ENCODE measurements around the gene AJAP1. TPM values are rescaled to one million over a fixed set of nuclear protein-coding genes. Genes with fewer than 3 reads are reported as not detected.

AJAP1 gene
- total RNA-seq, 1 donor from 2014 or later, result 0.35 TPM

DNA sequence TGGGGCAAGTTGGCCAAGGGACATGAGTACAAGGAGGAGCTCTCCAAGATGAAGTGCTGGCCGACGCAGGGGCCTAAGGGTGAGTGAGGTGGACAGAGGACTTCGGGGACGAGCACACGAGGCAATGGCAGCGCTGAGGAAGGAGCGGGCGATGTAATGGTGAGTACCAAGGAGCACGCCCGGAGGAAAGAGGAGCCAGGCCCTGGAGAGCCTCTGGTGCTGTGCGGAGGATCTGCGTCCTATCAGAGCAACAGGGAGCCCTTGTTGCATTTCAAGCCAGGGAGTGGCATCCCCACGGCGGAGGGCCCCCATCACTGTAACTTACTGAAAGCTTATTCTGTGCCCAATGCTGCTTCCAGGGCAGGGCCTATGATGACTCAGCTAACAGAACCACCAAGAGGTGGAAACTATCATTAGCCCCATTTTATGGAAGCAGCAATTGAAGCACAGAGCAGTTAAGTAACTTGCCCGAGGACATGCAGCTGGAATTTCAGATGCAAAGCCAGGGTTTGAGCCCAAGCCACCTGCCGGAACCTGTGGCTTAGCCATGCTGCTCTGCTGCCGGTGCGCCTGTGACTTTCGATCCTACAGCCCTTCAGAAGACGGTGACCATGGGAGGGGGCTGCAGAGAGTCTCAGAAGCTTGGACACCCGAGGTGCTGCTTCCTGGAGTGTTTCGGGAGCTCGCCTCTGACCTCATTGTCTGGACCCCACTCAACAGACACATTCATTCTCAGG lies 17.6 kb upstream of the AJAP1 start:
- Mint-ChIP-seq H3K27me3 (ENCODE audit: unreplicated experiment) (no peaks in the 10 kb centered on the region), H3K27ac (ENCODE audit: unreplicated experiment) (no peak overlapping the region), H3K4me1 (ENCODE audit: unreplicated experiment) (no peaks in the 10 kb centered on the region), H3K36me3 (ENCODE audit: unreplicated experiment) (no peaks in the 10 kb centered on the region), H3K4me3 (ENCODE audit: unreplicated experiment) (no peak overlapping the region), H3K9me3 (ENCODE audit: unreplicated experiment) (peaks cover 6% of the 10 kb centered on the region)
- no peak for TF ChIP-seq CTCF (IDR thresholded peaks at IDR 0.05)
- DNase-seq (ENCODE audit: extremely low spot score, unreplicated experiment), result no peak

- no peaks in the 10 kb centered on the region for H3K27me3 Mint-ChIP-seq (ENCODE audit: unreplicated experiment)
- no peak overlapping the region for H3K27ac Mint-ChIP-seq (ENCODE audit: unreplicated experiment)
Measured at GRCh38 chr1:4637616-4638344, 16.6 kb upstream of the AJAP1 start.

GRCh38 chr1:4638345-4638729 lies 16.1 kb upstream of the AJAP1 start:
- H3K4me3 Mint-ChIP-seq (ENCODE audit: unreplicated experiment), result no peak overlapping the region
- H3K27me3 Mint-ChIP-seq (ENCODE audit: unreplicated experiment), result no peaks in the 10 kb centered on the region
- H3K36me3 Mint-ChIP-seq (ENCODE audit: unreplicated experiment), result no peaks in the 10 kb centered on the region
- no peaks in the 10 kb centered on the region for H3K4me1 Mint-ChIP-seq (ENCODE audit: unreplicated experiment)
- no peak for TF ChIP-seq CTCF (IDR thresholded peaks at IDR 0.05)
- H3K9me3 Mint-ChIP-seq (ENCODE audit: unreplicated experiment), result peaks cover 7% of the 10 kb centered on the region
- H3K27ac Mint-ChIP-seq (ENCODE audit: unreplicated experiment), result no peak overlapping the region
- no peak for DNase-seq (ENCODE audit: extremely low spot score, unreplicated experiment)

More at GRCh38 chr1:4637616-4638344, 16.6 kb upstream of the AJAP1 start:
- Mint-ChIP-seq H3K4me3 (ENCODE audit: unreplicated experiment) (no peak overlapping the region), H3K36me3 (ENCODE audit: unreplicated experiment) (no peaks in the 10 kb centered on the region), H3K4me1 (ENCODE audit: unreplicated experiment) (no peaks in the 10 kb centered on the region), H3K9me3 (ENCODE audit: unreplicated experiment) (peaks cover 6% of the 10 kb centered on the region)
- no peak for DNase-seq (ENCODE audit: extremely low spot score, unreplicated experiment)
- TF ChIP-seq CTCF (IDR thresholded peaks at IDR 0.05), result no peak

DNA sequence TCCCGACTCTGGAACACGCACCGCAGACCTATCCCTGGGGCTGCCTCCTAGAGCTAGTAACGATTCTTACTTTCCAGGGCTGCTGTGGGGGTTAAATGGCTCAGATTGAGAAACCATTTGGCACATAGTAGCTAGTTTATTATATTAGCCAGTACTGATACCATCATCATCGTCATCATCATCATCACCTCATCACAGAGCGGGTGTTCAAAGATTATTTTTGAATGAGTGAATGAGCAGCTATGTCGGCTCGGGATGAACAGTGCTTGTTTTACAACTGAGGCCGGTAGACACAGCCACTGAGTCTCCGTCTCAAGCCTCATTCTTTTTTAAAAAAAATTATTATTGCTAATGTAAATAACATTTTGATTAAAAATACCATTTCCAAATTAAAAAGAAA lies 13.5 kb upstream of the AJAP1 start:
- no peaks in the 10 kb centered on the region for H3K27me3 Mint-ChIP-seq (ENCODE audit: unreplicated experiment)
- H3K4me1 Mint-ChIP-seq (ENCODE audit: unreplicated experiment), result no peaks in the 10 kb centered on the region
- DNase-seq (ENCODE audit: extremely low spot score, unreplicated experiment), result no peak
- peaks cover 13% of the 10 kb centered on the region for H3K9me3 Mint-ChIP-seq (ENCODE audit: unreplicated experiment)
- no peaks in the 10 kb centered on the region for H3K36me3 Mint-ChIP-seq (ENCODE audit: unreplicated experiment)
- H3K4me3 Mint-ChIP-seq (ENCODE audit: unreplicated experiment), result no peak overlapping the region
- no peak overlapping the region for H3K27ac Mint-ChIP-seq (ENCODE audit: unreplicated experiment)
- TF ChIP-seq CTCF (IDR thresholded peaks at IDR 0.05), result no peak

DNA sequence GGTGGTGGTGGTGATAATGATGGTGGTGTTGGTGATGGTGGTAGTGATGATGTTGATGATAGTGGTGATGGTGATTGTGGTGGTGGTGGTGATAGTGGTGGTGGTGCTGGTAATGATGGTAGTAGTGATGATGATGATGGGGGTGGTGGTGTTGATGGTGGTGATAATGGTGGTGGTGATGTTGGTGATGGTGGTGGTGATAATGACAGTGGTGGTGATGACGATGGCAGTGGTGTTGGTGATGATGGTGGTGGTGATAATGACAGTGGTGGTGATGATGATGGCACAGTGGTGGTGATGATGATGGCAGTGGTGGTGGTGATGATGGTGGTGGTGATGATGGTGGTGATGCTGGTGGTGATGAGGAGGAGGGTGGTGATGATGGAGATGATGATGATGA lies 7.0 kb upstream of the AJAP1 start:
- Mint-ChIP-seq H3K27ac (ENCODE audit: unreplicated experiment) (no peak overlapping the region), H3K4me3 (ENCODE audit: unreplicated experiment) (no peak overlapping the region), H3K9me3 (ENCODE audit: unreplicated experiment) (peaks cover 7% of the 10 kb centered on the region), H3K27me3 (ENCODE audit: unreplicated experiment) (no peaks in the 10 kb centered on the region), H3K4me1 (ENCODE audit: unreplicated experiment) (no peaks in the 10 kb centered on the region), H3K36me3 (ENCODE audit: unreplicated experiment) (no peaks in the 10 kb centered on the region)
- DNase-seq (ENCODE audit: extremely low spot score, unreplicated experiment), result no peak
- TF ChIP-seq CTCF (IDR thresholded peaks at IDR 0.05), result no peak

Data from osteocyte (in vitro differentiated cells).